Stimulated activated naive CD8-positive, alpha-beta T cell treated with anti-CD3 and anti-CD28 coated beads, Interleukin-15, Interleukin-2, amounts not matched to agents 100 ng/mL and 50 ng/mL, for 24 hours (primary cell): ENCODE results near the gene MIR17HG.
A peak's percentile ranks its signal among the peaks of the same experiment; 100 is the strongest.

Experiments
- H3K27ac Mint-ChIP-seq: one replicate; pipeline ENCODE4 v1.8.0; 2021; ENCODE audit warnings: mild to moderate bottlenecking, mixed read lengths
- H3K27me3 Mint-ChIP-seq: one replicate; pipeline ENCODE4 v1.8.0; 2021; ENCODE audit warnings: mixed read lengths
- H3K36me3 Mint-ChIP-seq: one replicate; pipeline ENCODE4 v1.8.0; 2021; ENCODE audit warnings: low read depth, mixed read lengths
- H3K4me1 Mint-ChIP-seq: one replicate; pipeline ENCODE4 v1.8.0; 2021; ENCODE audit warnings: low read depth, mixed read lengths
- H3K4me3 Mint-ChIP-seq: one replicate; pipeline ENCODE4 v1.8.0; 2021; ENCODE audit warnings: mild to moderate bottlenecking, mixed read lengths
- H3K9me3 Mint-ChIP-seq: one replicate; pipeline ENCODE4 v1.8.0; 2021; ENCODE audit warnings: mixed read lengths

Gene MIR17HG

DNA sequence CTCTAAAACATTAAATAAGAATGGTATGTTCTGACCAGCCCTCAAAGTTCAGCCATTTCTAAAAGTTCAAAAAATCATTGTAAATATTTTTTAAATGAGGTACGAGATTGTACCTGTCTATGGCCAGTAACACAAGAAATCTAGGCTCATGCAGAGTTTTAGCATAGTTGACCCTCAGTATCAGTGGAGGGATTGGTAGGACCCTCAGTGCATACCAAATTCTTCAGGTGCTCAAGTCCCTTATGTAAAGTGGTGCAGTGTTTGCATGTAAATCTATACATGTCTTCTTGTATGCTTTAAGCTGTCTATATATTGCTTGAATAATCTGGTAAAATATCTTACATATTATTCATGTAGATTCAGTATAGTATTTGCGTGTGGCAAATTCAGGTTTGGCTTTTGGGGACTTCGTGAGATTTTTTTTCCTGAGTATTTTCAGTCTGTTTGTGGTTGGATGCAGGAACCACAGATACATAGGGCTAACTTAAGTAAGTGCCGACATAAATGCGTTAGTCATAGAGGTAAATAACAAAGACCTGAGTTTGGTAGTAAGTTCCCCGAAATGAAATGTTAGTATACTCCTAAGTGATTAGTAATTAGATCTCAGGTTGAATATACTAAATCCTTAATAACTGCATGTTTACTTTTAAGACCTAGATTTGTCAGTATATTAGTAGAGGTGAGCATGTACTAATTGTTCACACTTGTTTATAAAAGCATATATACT, 7.8 kb downstream of the MIR17HG start:
- Mint-ChIP-seq H3K9me3 (no peaks in the 10 kb centered on the region), H3K4me3 (no peak overlapping the region), H3K27ac (no peak overlapping the region), H3K27me3 (no peaks in the 10 kb centered on the region), H3K36me3 (peaks cover 79% of the 10 kb centered on the region), H3K4me1 (peaks cover 60% of the 10 kb centered on the region)

DNA sequence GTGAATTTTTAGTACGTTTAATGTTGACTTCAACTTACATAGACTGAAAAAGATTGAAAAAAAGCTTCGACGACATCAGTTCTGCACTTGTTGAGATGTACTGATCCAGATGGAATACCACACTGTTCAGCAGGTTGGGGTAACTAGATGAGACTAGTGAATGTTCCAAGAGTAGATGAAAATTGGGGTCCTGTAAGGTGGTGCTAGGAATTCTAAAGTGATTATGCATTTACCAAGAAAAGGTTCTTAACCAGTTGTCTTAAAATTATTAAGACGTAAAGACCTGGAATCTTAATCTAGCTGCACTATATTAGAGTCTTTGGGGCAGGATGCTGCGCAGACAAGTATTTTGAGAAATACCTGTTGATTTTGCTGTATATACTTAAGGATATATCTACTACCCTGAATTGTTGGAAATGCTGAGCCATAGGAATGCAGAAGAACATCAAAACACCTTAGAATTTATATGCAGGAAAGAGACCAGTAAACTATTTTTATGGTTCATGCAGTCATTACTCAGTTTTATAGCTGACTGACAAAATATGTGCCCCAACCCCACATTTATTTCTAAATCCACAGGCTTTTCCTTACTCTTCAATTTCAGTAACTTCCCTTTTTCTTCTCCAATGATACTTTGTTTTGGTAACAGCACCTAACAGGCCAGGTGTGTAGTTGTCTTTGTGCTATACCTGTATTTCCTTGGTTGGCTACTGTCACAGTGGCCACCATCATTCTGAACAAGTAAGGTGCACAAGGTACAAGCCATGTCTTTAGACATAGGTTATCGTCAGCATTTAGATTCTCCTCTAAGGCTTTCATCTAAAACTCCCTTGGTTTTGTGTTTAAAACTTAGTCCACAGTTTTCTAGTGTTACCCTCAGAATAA, 8.6 kb downstream of the MIR17HG start:
- peaks cover 52% of the 10 kb centered on the region for H3K4me1 Mint-ChIP-seq
- no peaks in the 10 kb centered on the region for H3K9me3 Mint-ChIP-seq
- peaks cover 75% of the 10 kb centered on the region for H3K36me3 Mint-ChIP-seq
- peak overlapping the region; percentile 23 for H3K4me3 Mint-ChIP-seq
- peak overlapping the region; percentile 45 for H3K27ac Mint-ChIP-seq
- H3K27me3 Mint-ChIP-seq, result no peaks in the 10 kb centered on the region

GRCh38 chr13:91356919-91357612, 9.6 kb downstream of the MIR17HG start:
- Mint-ChIP-seq H3K27me3 (no peaks in the 10 kb centered on the region), H3K9me3 (no peaks in the 10 kb centered on the region), H3K27ac (peak overlapping the region; percentile 49), H3K36me3 (peaks cover 65% of the 10 kb centered on the region), H3K4me1 (peaks cover 42% of the 10 kb centered on the region), H3K4me3 (no peak overlapping the region)

- no peaks in the 10 kb centered on the region for H3K9me3 Mint-ChIP-seq
- peak overlapping the region; percentile 32 for H3K27ac Mint-ChIP-seq
- no peaks in the 10 kb centered on the region for H3K27me3 Mint-ChIP-seq
- H3K4me3 Mint-ChIP-seq, result no peak overlapping the region
- H3K36me3 Mint-ChIP-seq, result peaks cover 58% of the 10 kb centered on the region
- H3K4me1 Mint-ChIP-seq, result peaks cover 35% of the 10 kb centered on the region
Measured at GRCh38 chr13:91357613-91358386, 10.3 kb downstream of the MIR17HG start.

- H3K4me3 Mint-ChIP-seq, result no peak overlapping the region
- peaks cover 30% of the 10 kb centered on the region for H3K4me1 Mint-ChIP-seq
- H3K36me3 Mint-ChIP-seq, result peaks cover 52% of the 10 kb centered on the region
- no peaks in the 10 kb centered on the region for H3K27me3 Mint-ChIP-seq
- no peak overlapping the region for H3K27ac Mint-ChIP-seq
- H3K9me3 Mint-ChIP-seq, result no peaks in the 10 kb centered on the region
Measured at GRCh38 chr13:91358387-91358782, 10.9 kb downstream of the MIR17HG start.

GRCh38 chr13:91359111-91359510, 11.6 kb downstream of the MIR17HG start:
- peaks cover 22% of the 10 kb centered on the region for H3K4me1 Mint-ChIP-seq
- no peaks in the 10 kb centered on the region for H3K27me3 Mint-ChIP-seq
- no peak overlapping the region for H3K4me3 Mint-ChIP-seq
- H3K27ac Mint-ChIP-seq, result no peak overlapping the region
- H3K36me3 Mint-ChIP-seq, result peaks cover 45% of the 10 kb centered on the region
- H3K9me3 Mint-ChIP-seq, result no peaks in the 10 kb centered on the region

GRCh38 chr13:91359631-91360030, 12.1 kb downstream of the MIR17HG start:
- H3K9me3 Mint-ChIP-seq, result no peaks in the 10 kb centered on the region
- peaks cover 17% of the 10 kb centered on the region for H3K4me1 Mint-ChIP-seq
- peak overlapping the region; percentile 72 for H3K27ac Mint-ChIP-seq
- no peaks in the 10 kb centered on the region for H3K27me3 Mint-ChIP-seq
- H3K4me3 Mint-ChIP-seq, result no peak overlapping the region
- H3K36me3 Mint-ChIP-seq, result peaks cover 40% of the 10 kb centered on the region

DNA sequence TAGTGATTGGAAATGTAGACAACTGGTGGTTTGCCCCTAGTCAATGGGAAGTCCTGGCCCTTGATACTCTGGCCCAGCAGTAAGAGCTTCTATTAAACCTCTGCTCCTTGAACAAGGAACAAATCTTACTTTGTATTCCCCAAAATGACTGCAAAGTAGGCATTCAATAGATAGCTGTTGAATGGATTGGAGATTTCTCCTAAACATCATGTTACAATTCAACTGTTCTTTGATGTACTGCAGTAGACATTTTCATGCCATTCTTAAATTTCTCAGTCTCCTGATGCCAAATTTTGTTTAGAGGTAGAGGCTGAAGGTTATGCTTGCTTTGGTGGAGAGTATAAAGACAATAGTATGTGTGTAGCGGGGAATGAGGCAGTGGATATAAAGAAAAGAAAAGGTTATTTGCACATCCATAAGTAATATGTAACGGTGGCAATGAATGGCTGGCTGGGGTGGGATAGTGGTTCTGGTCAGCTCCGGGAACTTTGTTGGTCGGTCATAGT, 12.8 kb downstream of the MIR17HG start:
- peaks cover 33% of the 10 kb centered on the region for H3K36me3 Mint-ChIP-seq
- H3K9me3 Mint-ChIP-seq, result no peaks in the 10 kb centered on the region
- H3K4me3 Mint-ChIP-seq, result no peak overlapping the region
- H3K27me3 Mint-ChIP-seq, result no peaks in the 10 kb centered on the region
- peak overlapping the region; percentile 72 for H3K27ac Mint-ChIP-seq
- H3K4me1 Mint-ChIP-seq, result peaks cover 12% of the 10 kb centered on the region

DNA sequence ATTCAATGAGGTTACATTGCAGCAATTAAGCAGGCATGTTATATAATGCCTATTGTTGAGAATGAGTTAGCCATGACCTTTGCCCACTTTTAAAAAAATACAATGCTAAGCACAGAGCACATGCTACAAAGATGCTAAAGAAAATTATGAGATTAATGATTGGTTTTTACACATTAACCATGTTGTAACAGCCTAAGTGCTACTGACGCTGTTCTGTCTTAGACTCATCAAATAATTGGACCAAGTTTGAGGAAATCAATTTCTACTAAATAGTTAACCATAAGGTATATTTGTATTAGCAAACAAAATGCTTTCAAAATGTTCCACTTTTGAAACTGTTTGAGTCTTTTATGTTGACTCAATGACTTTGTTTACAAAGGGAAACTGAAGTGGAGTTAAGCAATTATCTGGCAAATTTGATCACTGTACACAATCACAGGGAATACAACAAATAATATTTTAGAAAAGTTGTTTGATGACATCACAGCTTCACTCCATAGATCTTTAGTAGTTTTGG, 14.3 kb downstream of the MIR17HG start:
- H3K9me3 Mint-ChIP-seq, result no peaks in the 10 kb centered on the region
- H3K27me3 Mint-ChIP-seq, result no peaks in the 10 kb centered on the region
- no peak overlapping the region for H3K4me3 Mint-ChIP-seq
- H3K36me3 Mint-ChIP-seq, result peaks cover 18% of the 10 kb centered on the region
- H3K27ac Mint-ChIP-seq, result no peak overlapping the region
- H3K4me1 Mint-ChIP-seq, result peaks cover 5% of the 10 kb centered on the region

GRCh38 chr13:91362908-91363307, 15.4 kb downstream of the MIR17HG start:
- H3K36me3 Mint-ChIP-seq, result peaks cover 7% of the 10 kb centered on the region
- no peak overlapping the region for H3K27ac Mint-ChIP-seq
- no peak overlapping the region for H3K4me3 Mint-ChIP-seq
- H3K4me1 Mint-ChIP-seq, result peaks cover 15% of the 10 kb centered on the region
- no peaks in the 10 kb centered on the region for H3K9me3 Mint-ChIP-seq
- no peaks in the 10 kb centered on the region for H3K27me3 Mint-ChIP-seq

- no peaks in the 10 kb centered on the region for H3K36me3 Mint-ChIP-seq
- peak overlapping the region; percentile 11 for H3K4me3 Mint-ChIP-seq
- peak overlapping the region; percentile 96 for H3K27ac Mint-ChIP-seq
- H3K9me3 Mint-ChIP-seq, result no peaks in the 10 kb centered on the region
- H3K27me3 Mint-ChIP-seq, result peaks cover 3% of the 10 kb centered on the region
- H3K4me1 Mint-ChIP-seq, result peaks cover 35% of the 10 kb centered on the region
Measured at GRCh38 chr13:91368101-91368500, 20.6 kb downstream of the MIR17HG start.

GRCh38 chr13:91368676-91369440, 21.4 kb downstream of the MIR17HG start:
- Mint-ChIP-seq H3K36me3 (no peaks in the 10 kb centered on the region), H3K27me3 (peaks cover 5% of the 10 kb centered on the region), H3K27ac (peak overlapping the region; percentile 96), H3K4me3 (peak overlapping the region; percentile 71), H3K4me1 (peaks cover 35% of the 10 kb centered on the region), H3K9me3 (no peaks in the 10 kb centered on the region)

GRCh38 chr13:91369441-91369831, 21.9 kb downstream of the MIR17HG start:
- peak overlapping the region; percentile 39 for H3K4me3 Mint-ChIP-seq
- H3K27me3 Mint-ChIP-seq, result peaks cover 5% of the 10 kb centered on the region
- H3K4me1 Mint-ChIP-seq, result peaks cover 35% of the 10 kb centered on the region
- no peaks in the 10 kb centered on the region for H3K36me3 Mint-ChIP-seq
- peak overlapping the region; percentile 96 for H3K27ac Mint-ChIP-seq
- H3K9me3 Mint-ChIP-seq, result no peaks in the 10 kb centered on the region
